SK-N-SH treated with all-trans-retinoic acid at 6 μM for 48 hours (cell line): Measurements from ENCODE around the gene RAVER2.

Experiments used
- ATAC-seq: fragments of 200-7000 bp; cut with Tn5 transposase; 3 replicates; pipeline ENCODE4 v1.9.1; 2020; ENCODE audit warnings: mild to moderate bottlenecking, moderate library complexity
- ARNTL ChIP-seq: fragments of 450-650 bp; formaldehyde crosslinking; IDR thresholded peaks from 2 replicates; pipeline ENCODE4 v1.5.0; 2020; ENCODE audit warnings: low read depth, mild to moderate bottlenecking, moderate library complexity, borderline replicate concordance
- CSRNP3 ChIP-seq: fragments of 250-450 bp; sonication (Bioruptor Pico); IDR thresholded peaks from 2 replicates; pipeline ENCODE4 v1.5.1; 2021; ENCODE audit warnings: mild to moderate bottlenecking, moderate library complexity
- ESRRG ChIP-seq: fragments of 250-450 bp; sonication (Bioruptor Pico); IDR thresholded peaks from 2 replicates; pipeline ENCODE4 v1.6.1; 2021; ENCODE audit warnings: mild to moderate bottlenecking
- OSR1 ChIP-seq: fragments of 250-450 bp; sonication (Bioruptor Pico); IDR thresholded peaks from 2 replicates; pipeline ENCODE4 v1.8.0; 2022; ENCODE audit warnings: moderate library complexity, mild to moderate bottlenecking, inconsistent platforms
- POU6F1 ChIP-seq: fragments of 250-450 bp; sonication (Bioruptor Pico); IDR thresholded peaks from 2 replicates; pipeline ENCODE4 v1.8.0; 2021; ENCODE audit warnings: low read depth, mild to moderate bottlenecking, moderate library complexity, borderline replicate concordance
- PPARA ChIP-seq: fragments of 250-450 bp; sonication (Bioruptor Pico); IDR thresholded peaks from 2 replicates; pipeline ENCODE4 v1.5.0; 2020; ENCODE audit warnings: mild to moderate bottlenecking, borderline replicate concordance
- SNAI2 ChIP-seq: fragments of 250-450 bp; sonication (Bioruptor Pico); IDR thresholded peaks from 2 replicates; pipeline ENCODE4 v1.5.0; 2020; ENCODE audit warnings: mild to moderate bottlenecking, moderate library complexity
- TCF4 ChIP-seq: fragments of 250-450 bp; sonication (Bioruptor Pico); IDR thresholded peaks from 2 replicates; pipeline ENCODE4 v1.8.0; 2021; ENCODE audit warnings: mild to moderate bottlenecking, moderate library complexity, borderline replicate concordance
- TOX ChIP-seq: fragments of 250-450 bp; sonication (Bioruptor Pico); IDR thresholded peaks from 2 replicates; pipeline ENCODE4 v1.8.0; 2021; ENCODE audit warnings: mild to moderate bottlenecking, moderate library complexity, borderline replicate concordance
- ZFP3 ChIP-seq: fragments of 250-450 bp; sonication (Bioruptor Pico); IDR thresholded peaks from 2 replicates; pipeline ENCODE4 v1.5.0; 2020; ENCODE audit warnings: mild to moderate bottlenecking, moderate library complexity
- ZFP30 ChIP-seq: fragments of 450-650 bp; formaldehyde crosslinking; IDR thresholded peaks from 2 replicates; pipeline ENCODE4 v1.5.0; 2022; ENCODE audit warnings: mild to moderate bottlenecking, moderate library complexity
- ZNF70 ChIP-seq: fragments of 450-650 bp; formaldehyde crosslinking; IDR thresholded peaks from 2 replicates; pipeline ENCODE4 v1.5.0; 2020; ENCODE audit warnings: mild to moderate bottlenecking, moderate library complexity
- ZNF8 ChIP-seq: fragments of 450-650 bp; formaldehyde crosslinking; IDR thresholded peaks from 2 replicates; pipeline ENCODE4 v1.5.0; 2020; ENCODE audit warnings: mild to moderate bottlenecking, moderate library complexity
- TF ChIP-seq, protein P1 (sequence below): fragments of 250-450 bp; sonication (Bioruptor Pico); IDR thresholded peaks from 2 replicates; pipeline ENCODE4 v1.8.0; 2020; ENCODE audit warnings: mild to moderate bottlenecking, moderate library complexity, borderline replicate concordance
- TF ChIP-seq, protein P2 (sequence below): fragments of 250-450 bp; sonication (Bioruptor Pico); IDR thresholded peaks from 2 replicates; pipeline ENCODE4 v1.5.1; 2020; ENCODE audit warnings: low read depth, mild to moderate bottlenecking, moderate library complexity
- TF ChIP-seq, protein P3 (sequence below): fragments of 250-450 bp; sonication (Bioruptor Pico); IDR thresholded peaks from 2 replicates; pipeline ENCODE4 v1.5.0; 2020; ENCODE audit warnings: mild to moderate bottlenecking, moderate library complexity

Gene RAVER2

GRCh38 chr1:64878931-64879611 is 134.2 kb downstream of the RAVER2 start:
- TF ChIP-seq, protein P1, sequence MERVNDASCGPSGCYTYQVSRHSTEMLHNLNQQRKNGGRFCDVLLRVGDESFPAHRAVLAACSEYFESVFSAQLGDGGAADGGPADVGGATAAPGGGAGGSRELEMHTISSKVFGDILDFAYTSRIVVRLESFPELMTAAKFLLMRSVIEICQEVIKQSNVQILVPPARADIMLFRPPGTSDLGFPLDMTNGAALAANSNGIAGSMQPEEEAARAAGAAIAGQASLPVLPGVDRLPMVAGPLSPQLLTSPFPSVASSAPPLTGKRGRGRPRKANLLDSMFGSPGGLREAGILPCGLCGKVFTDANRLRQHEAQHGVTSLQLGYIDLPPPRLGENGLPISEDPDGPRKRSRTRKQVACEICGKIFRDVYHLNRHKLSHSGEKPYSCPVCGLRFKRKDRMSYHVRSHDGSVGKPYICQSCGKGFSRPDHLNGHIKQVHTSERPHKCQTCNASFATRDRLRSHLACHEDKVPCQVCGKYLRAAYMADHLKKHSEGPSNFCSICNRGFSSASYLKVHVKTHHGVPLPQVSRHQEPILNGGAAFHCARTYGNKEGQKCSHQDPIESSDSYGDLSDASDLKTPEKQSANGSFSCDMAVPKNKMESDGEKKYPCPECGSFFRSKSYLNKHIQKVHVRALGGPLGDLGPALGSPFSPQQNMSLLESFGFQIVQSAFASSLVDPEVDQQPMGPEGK (CRISPR knock-in tag): no peak
- no peak for TF ChIP-seq PPARA
- no peak for TF ChIP-seq ZFP30 (CRISPR knock-in tag)
- no peak for TF ChIP-seq ZNF8 (CRISPR knock-in tag)
- no peak for TF ChIP-seq ZFP3 (CRISPR knock-in tag)
- TF ChIP-seq, protein P2, sequence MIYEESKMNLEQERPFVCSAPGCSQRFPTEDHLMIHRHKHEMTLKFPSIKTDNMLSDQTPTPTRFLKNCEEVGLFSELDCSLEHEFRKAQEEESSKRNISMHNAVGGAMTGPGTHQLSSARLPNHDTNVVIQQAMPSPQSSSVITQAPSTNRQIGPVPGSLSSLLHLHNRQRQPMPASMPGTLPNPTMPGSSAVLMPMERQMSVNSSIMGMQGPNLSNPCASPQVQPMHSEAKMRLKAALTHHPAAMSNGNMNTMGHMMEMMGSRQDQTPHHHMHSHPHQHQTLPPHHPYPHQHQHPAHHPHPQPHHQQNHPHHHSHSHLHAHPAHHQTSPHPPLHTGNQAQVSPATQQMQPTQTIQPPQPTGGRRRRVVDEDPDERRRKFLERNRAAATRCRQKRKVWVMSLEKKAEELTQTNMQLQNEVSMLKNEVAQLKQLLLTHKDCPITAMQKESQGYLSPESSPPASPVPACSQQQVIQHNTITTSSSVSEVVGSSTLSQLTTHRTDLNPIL (CRISPR knock-in tag): 0 out of 2 replicates have a peak, but pooled peaks have one; percentile 25
- no peak for TF ChIP-seq ESRRG (CRISPR knock-in tag)
- no peak for TF ChIP-seq CSRNP3 (CRISPR knock-in tag)
- TF ChIP-seq SNAI2: no peak
- no peak for TF ChIP-seq ARNTL (CRISPR knock-in tag)
- TF ChIP-seq, protein P3, sequence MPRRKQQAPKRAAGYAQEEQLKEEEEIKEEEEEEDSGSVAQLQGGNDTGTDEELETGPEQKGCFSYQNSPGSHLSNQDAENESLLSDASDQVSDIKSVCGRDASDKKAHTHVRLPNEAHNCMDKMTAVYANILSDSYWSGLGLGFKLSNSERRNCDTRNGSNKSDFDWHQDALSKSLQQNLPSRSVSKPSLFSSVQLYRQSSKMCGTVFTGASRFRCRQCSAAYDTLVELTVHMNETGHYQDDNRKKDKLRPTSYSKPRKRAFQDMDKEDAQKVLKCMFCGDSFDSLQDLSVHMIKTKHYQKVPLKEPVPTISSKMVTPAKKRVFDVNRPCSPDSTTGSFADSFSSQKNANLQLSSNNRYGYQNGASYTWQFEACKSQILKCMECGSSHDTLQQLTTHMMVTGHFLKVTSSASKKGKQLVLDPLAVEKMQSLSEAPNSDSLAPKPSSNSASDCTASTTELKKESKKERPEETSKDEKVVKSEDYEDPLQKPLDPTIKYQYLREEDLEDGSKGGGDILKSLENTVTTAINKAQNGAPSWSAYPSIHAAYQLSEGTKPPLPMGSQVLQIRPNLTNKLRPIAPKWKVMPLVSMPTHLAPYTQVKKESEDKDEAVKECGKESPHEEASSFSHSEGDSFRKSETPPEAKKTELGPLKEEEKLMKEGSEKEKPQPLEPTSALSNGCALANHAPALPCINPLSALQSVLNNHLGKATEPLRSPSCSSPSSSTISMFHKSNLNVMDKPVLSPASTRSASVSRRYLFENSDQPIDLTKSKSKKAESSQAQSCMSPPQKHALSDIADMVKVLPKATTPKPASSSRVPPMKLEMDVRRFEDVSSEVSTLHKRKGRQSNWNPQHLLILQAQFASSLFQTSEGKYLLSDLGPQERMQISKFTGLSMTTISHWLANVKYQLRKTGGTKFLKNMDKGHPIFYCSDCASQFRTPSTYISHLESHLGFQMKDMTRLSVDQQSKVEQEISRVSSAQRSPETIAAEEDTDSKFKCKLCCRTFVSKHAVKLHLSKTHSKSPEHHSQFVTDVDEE: peak; percentile 54; the same call in 1 of the 2 replicates
- TF ChIP-seq TCF4 (CRISPR knock-in tag): peak; percentile 77
- TF ChIP-seq, all 23 proteins: peak for 3
- peak; percentile 60 for ATAC-seq

GRCh38 chr1:64880449-64880848 is 135.6 kb downstream of the RAVER2 start:
- no peak for ATAC-seq
- TF ChIP-seq ZFP3 (CRISPR knock-in tag) (no peak), OSR1 (CRISPR knock-in tag) (no peak), ZFP30 (CRISPR knock-in tag) (no peak), POU6F1 (CRISPR knock-in tag) (no peak), ZNF70 (CRISPR knock-in tag) (no peak), TOX (CRISPR knock-in tag) (no peak)
- TF ChIP-seq, protein P1 (CRISPR knock-in tag): no peak
- TF ChIP-seq, protein P2 (CRISPR knock-in tag): no peak
- TF ChIP-seq, all 23 proteins: peak for 0
